A549 (cell line): ENCODE data around the gene APLP2. TPM values are rescaled to one million over a fixed set of nuclear protein-coding genes. Genes with fewer than 3 reads are reported as not detected.

Experiments used
- ATAC-seq, 2 experiments: fragments of 200-7000 bp in 1 of 2; fragments of >200 bp in 1 of 2; cut with Nextera tagmentation in 1 of 2; cut with Tn5 transposase in 1 of 2; 3 replicates each; pipeline versions ENCODE4 v1.8.0 to v1.9.1; 2018 to 2020; ENCODE audit warnings: mild to moderate bottlenecking in 1 of 2, moderate library complexity in 1 of 2
- CTCF ChIA-PET: fragments of 300-600 bp; sonication (Branson Sonifier 250); formaldehyde crosslinking; extraction: SDS; loops from one replicate; lab custom pipeline; 2021; ENCODE audit warnings: antibody characterized with exemption, inconsistent platforms; lab: Yijun Ruan, JAX
- POLR2A ChIA-PET: fragments of 350-600 bp; formaldehyde crosslinking; extraction: SDS; loops from one replicate; lab custom pipeline; 2021; ENCODE audit warnings: antibody characterized with exemption, inconsistent platforms; lab: Yijun Ruan, JAX
- DNase-seq, 2 experiments: peaks; one replicate each; pipeline versions ENCODE4 v3.0.0 to v3.0.0-alpha.2; 2011 to 2016; ENCODE audit warnings: low read depth in 1 of 2, low spot score in 1 of 2
- FAIRE-seq: peaks from 2 replicates; lab custom pipeline; 2011; peaks lifted over from hg19 to GRCh38; lab: Jason Lieb, UNC
- H3K27ac ChIP-seq, 2 experiments: fragments of >200 bp; sonication (Bioruptor Twin); formaldehyde crosslinking; 3 replicates each; pipeline ENCODE4 v1.5.1; 2016 to 2017
- H3K4me1 ChIP-seq: fragments of >200 bp; sonication (Bioruptor Twin); formaldehyde crosslinking; 3 replicates; pipeline ENCODE4 v1.6.1; 2016
- H3K4me2 ChIP-seq: fragments of >200 bp; sonication (Bioruptor Twin); formaldehyde crosslinking; 3 replicates; pipeline ENCODE4 v1.6.1; 2016
- H3K4me3 ChIP-seq: fragments of >200 bp; sonication (Bioruptor Twin); formaldehyde crosslinking; 3 replicates; pipeline ENCODE4 v1.5.1; 2016
- H3K9me3 ChIP-seq: fragments of >200 bp; sonication (Bioruptor Twin); formaldehyde crosslinking; 3 replicates; pipeline ENCODE4 v1.6.1; 2016
- ATOH8 ChIP-seq: fragments of 250-450 bp; sonication (Bioruptor Pico); IDR thresholded peaks from 2 replicates; pipeline ENCODE4 v1.5.0; 2020; ENCODE audit warnings: low read depth, mild to moderate bottlenecking, moderate library complexity
- BCL3 ChIP-seq: fragments of >200 bp; sonication (Bioruptor Twin); formaldehyde crosslinking; IDR thresholded peaks from 3 replicates; pipeline ENCODE4 v1.6.1; 2016
- BHLHE40 ChIP-seq: IDR thresholded peaks from 2 replicates; pipeline ENCODE4 v1.6.1; 2012; ENCODE audit warnings: low read depth, low read length, inconsistent platforms
- CBX2 ChIP-seq: fragments of 200-600 bp; sonication (generic); IDR thresholded peaks from 2 replicates; pipeline ENCODE4 v1.6.1; 2016; ENCODE audit warnings: low read depth, mild to moderate bottlenecking, borderline replicate concordance
- CBX8 ChIP-seq: fragments of 200-600 bp; sonication (generic); IDR thresholded peaks from 2 replicates; pipeline ENCODE4 v1.6.1; 2016
- CEBPB ChIP-seq, 2 experiments: fragments of >200 bp in 1 of 2; sonication (Bioruptor Twin) in 1 of 2; formaldehyde crosslinking in 1 of 2; IDR thresholded peaks; 2 replicates each; pipeline ENCODE4 v1.6.1; 2012 to 2016
- CHD4 ChIP-seq: fragments of 200-600 bp; sonication (generic); IDR thresholded peaks from 2 replicates; pipeline ENCODE4 v1.6.1; 2016; ENCODE audit warnings: antibody characterized with exemption, mild to moderate bottlenecking, borderline replicate concordance
- EHF ChIP-seq: fragments of 250-450 bp; sonication (Bioruptor Pico); IDR thresholded peaks from 2 replicates; pipeline ENCODE4 v1.5.0; 2020; ENCODE audit warnings: mild to moderate bottlenecking
- ESRRA ChIP-seq: fragments of 150-350 bp; IDR thresholded peaks from 2 replicates; pipeline ENCODE4 v1.6.1; 2014; ENCODE audit warnings: mild to moderate bottlenecking, low read length, borderline replicate concordance
- FOXS1 ChIP-seq: fragments of 250-450 bp; sonication (Bioruptor Pico); IDR thresholded peaks from 2 replicates; pipeline ENCODE4 v1.5.0; 2020; ENCODE audit warnings: mild to moderate bottlenecking, moderate library complexity
- HDAC2 ChIP-seq: fragments of 200-600 bp; sonication (generic); IDR thresholded peaks from 2 replicates; pipeline ENCODE4 v1.6.1; 2016
- HEYL ChIP-seq: fragments of 250-450 bp; sonication (Bioruptor Pico); IDR thresholded peaks from 2 replicates; pipeline ENCODE4 v1.8.0; 2021; ENCODE audit warnings: mild to moderate bottlenecking, moderate library complexity
- JUN ChIP-seq, 2 experiments: fragments of >200 bp; sonication (Bioruptor Twin); formaldehyde crosslinking; IDR thresholded peaks; 2 replicates in 1 of 2; 3 replicates in 1 of 2; pipeline ENCODE4 v1.6.1; 2016 to 2017
- KDM1A ChIP-seq: fragments of 200-600 bp; sonication (generic); IDR thresholded peaks from 2 replicates; pipeline ENCODE4 v1.6.1; 2016; ENCODE audit warnings: low read depth, mild to moderate bottlenecking
- KDM5A ChIP-seq: fragments of 200-600 bp; sonication (generic); IDR thresholded peaks from 2 replicates; pipeline ENCODE4 v1.6.1; 2016; ENCODE audit warnings: antibody characterized with exemption, mild to moderate bottlenecking
- MAFK ChIP-seq: fragments of 450-650 bp; IDR thresholded peaks from 2 replicates; pipeline ENCODE4 v1.6.1; 2014; ENCODE audit not compliant: partially characterized antibody
- MAX ChIP-seq: IDR thresholded peaks from 2 replicates; pipeline ENCODE4 v1.6.1; 2012
- MAZ ChIP-seq: fragments of 150-350 bp; IDR thresholded peaks from 2 replicates; pipeline ENCODE4 v1.6.1; 2014; ENCODE audit warnings: antibody characterized with exemption, low read depth, low read length, borderline replicate concordance
- NFE2L2 ChIP-seq: fragments of 150-350 bp; conservative IDR thresholded peaks from 2 replicates; pipeline ENCODE4 v1.6.1; 2014; ENCODE audit warnings: low read length
- NPAS2 ChIP-seq: fragments of 250-450 bp; sonication (Bioruptor Pico); IDR thresholded peaks from 2 replicates; pipeline ENCODE4 v1.8.0; 2022; ENCODE audit warnings: mild to moderate bottlenecking, moderate library complexity, borderline replicate concordance
- PBX3 ChIP-seq: IDR thresholded peaks from 2 replicates; pipeline ENCODE4 v1.6.1; 2012
- POLR2AphosphoS2 ChIP-seq: conservative IDR thresholded peaks from 2 replicates; pipeline ENCODE4 v1.6.1; 2012; ENCODE audit warnings: low read length, improper control_type of control experiment, inconsistent platforms
- RFX5 ChIP-seq: fragments of 450-650 bp; IDR thresholded peaks from 2 replicates; pipeline ENCODE4 v1.7.1; 2014; ENCODE audit warnings: antibody characterized with exemption, mild to moderate bottlenecking, moderate library complexity
- TFCP2L1 ChIP-seq: fragments of 250-450 bp; sonication (Bioruptor Pico); IDR thresholded peaks from 2 replicates; pipeline ENCODE4 v1.5.0; 2021; ENCODE audit warnings: mild to moderate bottlenecking
- TP53 ChIP-seq: fragments of 250-450 bp; sonication (Bioruptor Pico); IDR thresholded peaks from 2 replicates; pipeline ENCODE4 v1.5.0; 2021; ENCODE audit warnings: mild to moderate bottlenecking, moderate library complexity
- ZC3H11A ChIP-seq: fragments of 450-650 bp; IDR thresholded peaks from 2 replicates; pipeline ENCODE4 v1.6.1; 2014; ENCODE audit warnings: antibody characterized with exemption, mild to moderate bottlenecking
- ZFP36 ChIP-seq: fragments of 450-650 bp; IDR thresholded peaks from 2 replicates; pipeline ENCODE4 v1.6.1; 2014; ENCODE audit warnings: borderline replicate concordance; ENCODE audit not compliant: partially characterized antibody
- ZNF302 ChIP-seq: fragments of 250-450 bp; sonication (Bioruptor Pico); IDR thresholded peaks from 2 replicates; pipeline ENCODE4 v1.9.0; 2021; ENCODE audit warnings: inconsistent platforms, mild to moderate bottlenecking, moderate library complexity
- WGBS: methylation state at CpG from one replicate; pipeline ENCODE4 v1.1.6; 2017; ENCODE audit errors: missing lambda C conversion rate; 5-methylcytosine and 5-hydroxymethylcytosine counted together
- polyA plus RNA-seq, 4 experiments: library from polyadenylated mRNA; depleted of rRNA in 3 of 4; stranded (reverse); fragments of >200 nt; fragmentation: RNase III in 1 of 4; extraction: RNeasy Plus Mini Kit Qiagen cat#74134 plus additional on column Dnase treatment in 1 of 4; gene quantifications; 2 replicates in 3 of 4; 3 replicates in 1 of 4; pipeline ENCODE4 v1.2.3, GENCODE V29; 2011 to 2017
- TF ChIP-seq, protein P1 (sequence below): IDR thresholded peaks from 2 replicates; pipeline ENCODE4 v1.6.1; 2012; ENCODE audit warnings: low read depth, borderline replicate concordance
- TF ChIP-seq, protein P2 (sequence below): fragments of 450-650 bp; IDR thresholded peaks from 2 replicates; pipeline ENCODE4 v1.6.1; 2014; ENCODE audit warnings: antibody characterized with exemption

The APLP2 gene
- polyA plus RNA-seq, 2 of the 4 experiments (the other 2 are of a cell fraction), result 166 to 203 TPM

GRCh38 chr11:130051082-130051481 is 18.6 kb upstream of the APLP2 start:
- ChIA-PET POLR2A (interaction anchor here (0.5 kb wide), 1 partner anchor 16 kb away, joined by 5 read pairs; no protein-coding TSS in a partner anchor), CTCF (no interaction called here)
- TF ChIP-seq CBX2, result no peak
- no peak for TF ChIP-seq ATOH8
- no peak for TF ChIP-seq KDM5A
- TF ChIP-seq NFE2L2, result no peak
- TF ChIP-seq HDAC2, result no peak
- no peak for TF ChIP-seq MAFK
- no peak for TF ChIP-seq CHD4
- FAIRE-seq (no peak), DNase-seq (no peak), ATAC-seq (no peak)
- no peaks in the 10 kb centered on the region for H3K4me1 ChIP-seq
- 67% methylated on average over 1 of the region's 1 CpG for WGBS
- H3K27ac ChIP-seq, result no peak overlapping the region
- H3K9me3 ChIP-seq, result no peaks in the 10 kb centered on the region; the same call in 2 of the 3 replicates
- H3K4me3 ChIP-seq, result no peak overlapping the region
- H3K4me2 ChIP-seq, result no peak overlapping the region

- Histone ChIP-seq H3K9me3 (no peaks in the 10 kb centered on the region; the same call in 2 of the 3 replicates), H3K4me3 (no peak overlapping the region), H3K4me2 (no peak overlapping the region), H3K4me1 (no peaks in the 10 kb centered on the region), H3K27ac (no peak overlapping the region)
- WGBS, result 56% methylated on average over 3 of the region's 3 CpGs
- ATAC-seq, result no peak
- FAIRE-seq, result no peak
- ChIA-PET POLR2A (interaction anchor here (1.0 kb wide), 1 partner anchor 50 kb away, joined by 3 read pairs; the partner anchor contains the start of gene PRDM10), CTCF (interaction anchor here (0.7 kb wide), 1 partner anchor 26 kb away, joined by 5 read pairs; no protein-coding TSS in a partner anchor)
- no peak for DNase-seq
- TF ChIP-seq MAFK (no peak), TP53 (CRISPR knock-in tag) (no peak), PBX3 (no peak), BCL3 (no peak), MAX (no peak), KDM1A (no peak), POLR2AphosphoS2 (no peak), JUN (IDR thresholded peaks at IDR 0.05) (no peak), CBX8 (no peak), ZNF302 (no peak), EHF (CRISPR knock-in tag) (no peak), RFX5 (no peak), HEYL (CRISPR knock-in tag) (no peak)
- TF ChIP-seq, protein P1, sequence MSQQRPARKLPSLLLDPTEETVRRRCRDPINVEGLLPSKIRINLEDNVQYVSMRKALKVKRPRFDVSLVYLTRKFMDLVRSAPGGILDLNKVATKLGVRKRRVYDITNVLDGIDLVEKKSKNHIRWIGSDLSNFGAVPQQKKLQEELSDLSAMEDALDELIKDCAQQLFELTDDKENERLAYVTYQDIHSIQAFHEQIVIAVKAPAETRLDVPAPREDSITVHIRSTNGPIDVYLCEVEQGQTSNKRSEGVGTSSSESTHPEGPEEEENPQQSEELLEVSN, result no peak
Observed at GRCh38 chr11:130052567-130052966, 17.1 kb upstream of the APLP2 start.

DNA sequence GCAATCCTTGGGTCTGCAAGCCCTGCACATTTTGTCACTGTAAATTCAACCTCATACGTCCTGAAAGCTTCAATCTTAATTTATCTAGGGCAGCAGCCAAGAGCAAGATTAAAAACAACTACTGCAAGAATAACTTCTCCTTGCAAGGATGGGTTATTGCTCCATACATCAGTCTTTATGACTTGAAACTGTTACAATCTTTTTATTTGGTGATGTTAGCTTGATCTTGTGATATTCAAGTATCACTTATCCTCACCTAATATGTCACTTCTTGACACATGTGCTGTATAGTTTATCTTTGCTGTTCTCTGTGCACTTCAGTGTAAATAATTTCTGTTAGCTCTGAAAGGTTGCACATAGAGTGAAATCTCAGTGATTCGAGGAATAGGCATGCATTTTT is 14.7 kb upstream of the APLP2 start:
- no peak for TF ChIP-seq RFX5
- TF ChIP-seq ESRRA, result no peak
- TF ChIP-seq PBX3, result no peak
- no peak for TF ChIP-seq EHF (CRISPR knock-in tag)
- TF ChIP-seq MAX, result no peak
- no peak for TF ChIP-seq ZC3H11A
- no peak for TF ChIP-seq FOXS1
- no peak for TF ChIP-seq MAZ
- no peak for TF ChIP-seq ZFP36
- TF ChIP-seq CEBPB (IDR thresholded peaks at IDR 0.05), result no peak
- TF ChIP-seq, protein P2, sequence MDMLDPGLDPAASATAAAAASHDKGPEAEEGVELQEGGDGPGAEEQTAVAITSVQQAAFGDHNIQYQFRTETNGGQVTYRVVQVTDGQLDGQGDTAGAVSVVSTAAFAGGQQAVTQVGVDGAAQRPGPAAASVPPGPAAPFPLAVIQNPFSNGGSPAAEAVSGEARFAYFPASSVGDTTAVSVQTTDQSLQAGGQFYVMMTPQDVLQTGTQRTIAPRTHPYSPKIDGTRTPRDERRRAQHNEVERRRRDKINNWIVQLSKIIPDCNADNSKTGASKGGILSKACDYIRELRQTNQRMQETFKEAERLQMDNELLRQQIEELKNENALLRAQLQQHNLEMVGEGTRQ, result no peak
- no peak for TF ChIP-seq TFCP2L1 (CRISPR knock-in tag)
- no peak for TF ChIP-seq NPAS2
- TF ChIP-seq BHLHE40, result no peak
- no peak for TF ChIP-seq CBX8
- ChIA-PET CTCF (interaction anchor here (1.0 to 1.2 kb wide), 2 partner anchors 8 to 20 kb away, joined by 3 to 4 read pairs; no protein-coding TSS in a partner anchor), POLR2A (no interaction called here)
- no peak for FAIRE-seq
- Histone ChIP-seq H3K4me2 (no peak overlapping the region), H3K4me3 (no peak overlapping the region), H3K9me3 (no peaks in the 10 kb centered on the region; the same call in 2 of the 3 replicates), H3K27ac (no peak overlapping the region), H3K4me1 (no peaks in the 10 kb centered on the region)
- no peak for DNase-seq
- WGBS, result 20% methylated on average over 2 of the region's 2 CpGs
- ATAC-seq, result no peak
